Spinal cord (tissue), 10 donors: ENCODE data around the gene YIF1A. TPM values are rescaled to one million over a fixed set of nuclear protein-coding genes. Genes with fewer than 3 reads are reported as not detected.

ENCODE experiments used
- DNase-seq, 6 donors: peaks; one replicate each; pipeline versions ENCODE4 v3.0.0 to v3.0.0-alpha.2; 2013 to 2015; ENCODE audit warnings: low spot score in 6 of 6, low read depth in 4 of 6
- H3K27ac ChIP-seq: one replicate; pipeline ENCODE4 v1.5.1; 2013; ENCODE audit warnings: low read depth, low read length, control low read depth
- H3K27me3 ChIP-seq: one replicate; pipeline ENCODE4 v1.6.1; 2013; ENCODE audit warnings: low read length; ENCODE audit not compliant: control insufficient read depth, insufficient read depth
- H3K36me3 ChIP-seq: one replicate; pipeline ENCODE4 v1.6.1; 2013; ENCODE audit warnings: low read length; ENCODE audit not compliant: control insufficient read depth, insufficient read depth
- H3K4me1 ChIP-seq: one replicate; pipeline ENCODE4 v1.6.1; 2013; ENCODE audit warnings: low read length; ENCODE audit not compliant: control insufficient read depth, insufficient read depth
- H3K4me3 ChIP-seq: one replicate; pipeline ENCODE4 v1.5.1; 2013; ENCODE audit warnings: low read depth, low read length, control low read depth
- H3K9me3 ChIP-seq: one replicate; pipeline ENCODE4 v1.6.1; 2013; ENCODE audit warnings: low read length; ENCODE audit not compliant: control insufficient read depth, insufficient read depth
- WGBS: methylation state at CpG from one replicate; pipeline ENCODE4 v1.1.5; 2013; ENCODE audit warnings: missing lambda C conversion rate; ENCODE audit not compliant: insufficient coverage; 5-methylcytosine and 5-hydroxymethylcytosine counted together
- polyA plus RNA-seq, 2 donors: library from polyadenylated mRNA; unstranded; fragments of 120-200 nt; gene quantifications; one replicate each; pipeline ENCODE4 v1.2.1, GENCODE V29; 2013; ENCODE audit not compliant: insufficient read length in 2 of 2
- total RNA-seq, 2 donors: library from RNA; depleted of rRNA in 1 of 2; stranded (reverse); fragments of 120-200 nt in 1 of 2; fragments of >200 nt in 1 of 2; gene quantifications; one replicate each; pipeline versions ENCODE4 v1.2.3 to v1.2.4, GENCODE V29; 2013 to 2014
- donor health status: healthy.

Gene YIF1A
- total and polyA plus RNA-seq, 4 donors = 43.7 to 87.7 (median 79.6) TPM

- 96% methylated on average over 3 of the region's 3 CpGs for WGBS
- peaks cover 97% of the 10 kb centered on the region for H3K36me3 ChIP-seq
- no peaks in the 10 kb centered on the region for H3K9me3 ChIP-seq
- H3K27ac ChIP-seq = no peak overlapping the region
- no peak overlapping the region for H3K4me3 ChIP-seq
- H3K27me3 ChIP-seq = no peaks in the 10 kb centered on the region
- peaks cover 10% of the 10 kb centered on the region for H3K4me1 ChIP-seq
- no peak for DNase-seq
Observed at GRCh38 chr11:66239511-66239910, 49.4 kb downstream of the YIF1A start.

DNA sequence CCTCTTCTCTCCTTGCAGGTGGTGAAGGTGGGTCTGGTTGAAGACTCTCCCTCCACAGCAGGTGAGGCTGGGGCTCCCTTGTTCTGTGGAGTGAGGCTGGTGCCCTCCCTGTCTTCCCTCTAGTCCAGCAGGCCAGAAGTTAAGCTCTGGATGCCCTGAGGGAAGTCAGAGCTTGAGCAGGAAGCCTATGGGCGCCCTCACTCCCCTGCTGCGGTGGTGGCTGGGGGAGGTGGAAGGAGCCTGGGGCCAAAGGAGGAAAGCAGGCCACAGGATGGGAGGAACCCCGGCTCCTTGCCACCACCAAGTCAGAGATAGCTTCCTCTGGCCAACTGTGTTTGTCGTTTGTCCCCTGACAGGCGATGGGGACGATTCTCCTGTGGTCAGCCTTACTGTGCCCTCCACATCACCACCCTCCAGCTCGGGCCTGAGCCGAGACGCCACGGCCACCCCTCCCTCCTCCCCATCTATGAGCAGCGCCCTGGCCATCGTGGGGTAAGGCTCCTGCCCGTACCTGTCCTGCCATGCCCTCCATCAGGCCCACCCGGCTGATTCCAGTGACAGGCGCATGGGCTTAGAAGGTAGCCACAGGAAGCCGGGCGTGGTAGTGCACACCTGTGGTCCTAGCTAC lies 50.0 kb downstream of the YIF1A start:
- H3K27ac ChIP-seq = no peak overlapping the region
- H3K27me3 ChIP-seq = no peaks in the 10 kb centered on the region
- H3K4me1 ChIP-seq = peaks cover 10% of the 10 kb centered on the region
- DNase-seq = no peak
- H3K9me3 ChIP-seq = no peaks in the 10 kb centered on the region
- H3K36me3 ChIP-seq = peaks cover 97% of the 10 kb centered on the region
- 97% methylated on average over 17 of the region's 17 CpGs for WGBS
- H3K4me3 ChIP-seq = no peak overlapping the region

GRCh38 chr11:66237867-66238266 lies 51.1 kb downstream of the YIF1A start:
- no peak overlapping the region for H3K4me3 ChIP-seq
- peaks cover 97% of the 10 kb centered on the region for H3K36me3 ChIP-seq
- H3K4me1 ChIP-seq = peaks cover 10% of the 10 kb centered on the region
- no peaks in the 10 kb centered on the region for H3K9me3 ChIP-seq
- WGBS = 91% methylated on average over 5 of the region's 6 CpGs
- H3K27me3 ChIP-seq = no peaks in the 10 kb centered on the region
- no peak for DNase-seq
- H3K27ac ChIP-seq = no peak overlapping the region

GRCh38 chr11:66235141-66235540 lies 53.8 kb downstream of the YIF1A start:
- DNase-seq = no peak
- H3K27ac ChIP-seq = no peak overlapping the region
- peaks cover 7% of the 10 kb centered on the region for H3K4me1 ChIP-seq
- WGBS = 100% methylated on average over 7 of the region's 11 CpGs
- H3K4me3 ChIP-seq = no peak overlapping the region
- peaks cover 97% of the 10 kb centered on the region for H3K36me3 ChIP-seq
- H3K9me3 ChIP-seq = no peaks in the 10 kb centered on the region
- no peaks in the 10 kb centered on the region for H3K27me3 ChIP-seq

Other genes starting within 250 kb of the YIF1A start
- gene GAL3ST3, start 240.0 kb downstream of the YIF1A start, total RNA-seq = 1 to 10 TPM; 4.5 to 5.8 TPM
- gene GAL3ST3, start 240.0 kb downstream of the YIF1A start, polyA plus RNA-seq = 10 to 100 TPM; 18.5 to 19.0 TPM
- gene SF3B2, start 236.8 kb downstream of the YIF1A start, total RNA-seq = 100 to 1,000 TPM in 1 of 2 donors, 10 to 100 TPM in 1; 84.1 to 156 TPM
- 100 to 1,000 TPM; 237 to 246 TPM for gene SF3B2, start 236.8 kb downstream of the YIF1A start, polyA plus RNA-seq
- gene PACS1, start 218.9 kb downstream of the YIF1A start, total RNA-seq = 10 to 100 TPM; 29.9 to 51.8 TPM
- 100 to 1,000 TPM in 1 of 2 donors, 10 to 100 TPM in 1; 92.3 to 114 TPM for gene PACS1, start 218.9 kb downstream of the YIF1A start, polyA plus RNA-seq
- gene KLC2, start 31.4 kb downstream of the YIF1A start, total RNA-seq = 10 to 100 TPM; 18.3 to 38.6 TPM
- 10 to 100 TPM; 83.2 to 95.7 TPM for gene KLC2, start 31.4 kb downstream of the YIF1A start, polyA plus RNA-seq
- 100 to 1,000 TPM in 1 of 2 donors, 10 to 100 TPM in 1; 43.3 to 112 TPM for gene RAB1B, start 20.5 kb downstream of the YIF1A start, total RNA-seq
- gene RAB1B, start 20.5 kb downstream of the YIF1A start, polyA plus RNA-seq = 100 to 1,000 TPM; 151 to 154 TPM
- gene CNIH2, start 11.0 kb downstream of the YIF1A start, total RNA-seq = 10 to 100 TPM; 23.9 to 28.1 TPM
- 100 to 1,000 TPM; 248 to 256 TPM for gene CNIH2, start 11.0 kb downstream of the YIF1A start, polyA plus RNA-seq
- gene TMEM151A, start 2.8 kb upstream of the YIF1A start, total RNA-seq = 10 to 100 TPM in 1 of 2 donors, 1 to 10 TPM in 1; 8.0 to 18.2 TPM
- gene TMEM151A, start 2.8 kb upstream of the YIF1A start, polyA plus RNA-seq = 10 to 100 TPM; 50.9 to 52.0 TPM
- 10 to 100 TPM; 10.9 to 26.6 TPM for gene CD248, start 27.9 kb upstream of the YIF1A start, total RNA-seq
- 10 to 100 TPM; 29.3 to 44.0 TPM for gene CD248, start 27.9 kb upstream of the YIF1A start, polyA plus RNA-seq
- gene RIN1, start 47.3 kb upstream of the YIF1A start, total RNA-seq = 1 to 10 TPM in 1 of 2 donors, under 1 TPM in 1; 0.79 to 2.7 TPM
- 1 to 10 TPM; 1.9 to 3.2 TPM for gene RIN1, start 47.3 kb upstream of the YIF1A start, polyA plus RNA-seq
- gene BRMS1, start 56.0 kb upstream of the YIF1A start, total RNA-seq = 10 to 100 TPM; 11.3 to 29.4 TPM
- 10 to 100 TPM; 24.8 to 25.9 TPM for gene BRMS1, start 56.0 kb upstream of the YIF1A start, polyA plus RNA-seq
- 100 to 1,000 TPM; 109 to 115 TPM for gene B4GAT1, start 58.5 kb upstream of the YIF1A start, total RNA-seq
- 100 to 1,000 TPM; 170 to 171 TPM for gene B4GAT1, start 58.5 kb upstream of the YIF1A start, polyA plus RNA-seq
- 1 to 10 TPM; 1.5 to 1.6 TPM for gene SLC29A2, start 82.6 kb upstream of the YIF1A start, total RNA-seq
- gene SLC29A2, start 82.6 kb upstream of the YIF1A start, polyA plus RNA-seq = 10 to 100 TPM in 1 of 2 donors, 1 to 10 TPM in 1; 9.1 to 11.0 TPM
- gene NPAS4, start 131.9 kb upstream of the YIF1A start, total RNA-seq = 1 to 10 TPM in 1 of 2 donors, under 1 TPM in 1; 0.11 to 1.8 TPM
- under 1 TPM; 0.33 to 0.44 TPM for gene NPAS4, start 131.9 kb upstream of the YIF1A start, polyA plus RNA-seq
- gene MRPL11, start 149.7 kb upstream of the YIF1A start, total RNA-seq = 10 to 100 TPM; 15.5 to 53.4 TPM
- 10 to 100 TPM; 39.2 to 41.0 TPM for gene MRPL11, start 149.7 kb upstream of the YIF1A start, polyA plus RNA-seq
- 10 to 100 TPM; 12.6 to 14.6 TPM for gene PELI3, start 177.8 kb upstream of the YIF1A start, total RNA-seq
- 10 to 100 TPM; 20.4 to 24.3 TPM for gene PELI3, start 177.8 kb upstream of the YIF1A start, polyA plus RNA-seq
- gene DPP3, start 191.3 kb upstream of the YIF1A start, total RNA-seq = 10 to 100 TPM; 23.3 to 25.1 TPM
- 10 to 100 TPM; 32.5 to 37.1 TPM for gene DPP3, start 191.3 kb upstream of the YIF1A start, polyA plus RNA-seq
- gene BBS1, start 221.5 kb upstream of the YIF1A start, total RNA-seq = 10 to 100 TPM; 39.8 to 61.1 TPM
- gene BBS1, start 221.5 kb upstream of the YIF1A start, polyA plus RNA-seq = 10 to 100 TPM; 50.1 to 77.1 TPM